ENCODE data around the gene MRPL53. TPM values are rescaled to one million over a fixed set of nuclear protein-coding genes. Genes with fewer than 3 reads are reported as not detected.
"Not testable (repeated sequence)": the region's sequence is repeated elsewhere in the genome, so short reads cannot be mapped to it uniquely, and the experiment has no call there.

Gene MRPL53
- total RNA-seq, 2 donors from 2014 or later: 50.9 to 62.7 TPM

DNA sequence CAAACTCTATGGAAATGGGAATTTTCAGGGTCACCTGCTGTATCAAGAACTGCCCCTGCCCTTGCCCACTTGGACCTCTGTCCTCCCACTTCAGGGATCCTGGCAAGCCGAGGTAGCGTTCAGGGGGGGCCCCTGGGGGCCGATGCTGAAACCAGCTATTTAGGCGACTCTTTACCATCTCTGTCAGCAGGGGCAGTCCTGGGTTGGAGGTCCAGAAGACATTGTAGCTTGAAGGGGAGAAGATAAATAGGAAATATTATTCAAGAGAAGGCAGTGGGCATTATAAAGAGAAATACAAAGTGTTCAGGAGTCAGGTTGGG, 9.7 kb downstream of the MRPL53 start:
- no peaks in the 10 kb centered on the region for H3K27me3 Mint-ChIP-seq (ENCODE audit: insufficient read depth)
- H3K27ac Mint-ChIP-seq: no peak overlapping the region
- H3K4me1 ChIP-seq (ENCODE audit: control insufficient read depth, insufficient read depth, low read length): no peaks in the 10 kb centered on the region
- no peaks in the 10 kb centered on the region for H3K9me3 ChIP-seq (ENCODE audit: control insufficient read depth, low read length)
- TF ChIP-seq, protein P1, sequence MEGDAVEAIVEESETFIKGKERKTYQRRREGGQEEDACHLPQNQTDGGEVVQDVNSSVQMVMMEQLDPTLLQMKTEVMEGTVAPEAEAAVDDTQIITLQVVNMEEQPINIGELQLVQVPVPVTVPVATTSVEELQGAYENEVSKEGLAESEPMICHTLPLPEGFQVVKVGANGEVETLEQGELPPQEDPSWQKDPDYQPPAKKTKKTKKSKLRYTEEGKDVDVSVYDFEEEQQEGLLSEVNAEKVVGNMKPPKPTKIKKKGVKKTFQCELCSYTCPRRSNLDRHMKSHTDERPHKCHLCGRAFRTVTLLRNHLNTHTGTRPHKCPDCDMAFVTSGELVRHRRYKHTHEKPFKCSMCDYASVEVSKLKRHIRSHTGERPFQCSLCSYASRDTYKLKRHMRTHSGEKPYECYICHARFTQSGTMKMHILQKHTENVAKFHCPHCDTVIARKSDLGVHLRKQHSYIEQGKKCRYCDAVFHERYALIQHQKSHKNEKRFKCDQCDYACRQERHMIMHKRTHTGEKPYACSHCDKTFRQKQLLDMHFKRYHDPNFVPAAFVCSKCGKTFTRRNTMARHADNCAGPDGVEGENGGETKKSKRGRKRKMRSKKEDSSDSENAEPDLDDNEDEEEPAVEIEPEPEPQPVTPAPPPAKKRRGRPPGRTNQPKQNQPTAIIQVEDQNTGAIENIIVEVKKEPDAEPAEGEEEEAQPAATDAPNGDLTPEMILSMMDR (conservative IDR thresholded peaks at IDR 0.05): no peak
- WGBS, 2 experiments (ENCODE audit: insufficient coverage in 1 of 2, insufficient read length in 1 of 2): 93% methylated on average over 4 of the region's 4 CpGs; no CpG with 5 or more reads in 1 of the 2 experiments
- DNase-seq: no peak
- peaks cover 27% of the 10 kb centered on the region for H3K36me3 Mint-ChIP-seq (ENCODE audit: low read depth)
- no peak overlapping the region for H3K4me3 ChIP-seq (ENCODE audit: low read length)
- H3K36me3 ChIP-seq (ENCODE audit: control insufficient read depth, insufficient read depth, low read length): peaks cover 28% of the 10 kb centered on the region
- H3K9ac ChIP-seq (ENCODE audit: extremely low read depth, low read length, poor library complexity, severe bottlenecking): no peak overlapping the region
- peak overlapping the region; percentile 93 for H3K4me3 Mint-ChIP-seq
- H3K27me3 ChIP-seq (ENCODE audit: control insufficient read depth, insufficient read depth, low read length, poor library complexity, severe bottlenecking): no peaks in the 10 kb centered on the region
- no peak overlapping the region for H3K27ac ChIP-seq (ENCODE audit: low read depth, low read length)
- peaks cover 10% of the 10 kb centered on the region for H3K4me1 Mint-ChIP-seq
- H3K9me3 Mint-ChIP-seq: no peaks in the 10 kb centered on the region

GRCh38 chr2:74462054-74462785, 10.3 kb downstream of the MRPL53 start:
- H3K27me3 ChIP-seq (ENCODE audit: control insufficient read depth, insufficient read depth, low read length, poor library complexity, severe bottlenecking): no peaks in the 10 kb centered on the region
- no peak overlapping the region for H3K27ac ChIP-seq (ENCODE audit: low read depth, low read length)
- Mint-ChIP-seq H3K27me3 (ENCODE audit: insufficient read depth) (no peaks in the 10 kb centered on the region), H3K4me3 (no peak overlapping the region), H3K27ac (no peak overlapping the region), H3K9me3 (no peaks in the 10 kb centered on the region), H3K4me1 (peaks cover 11% of the 10 kb centered on the region), H3K36me3 (ENCODE audit: low read depth) (peaks cover 27% of the 10 kb centered on the region)
- no peaks in the 10 kb centered on the region for H3K4me1 ChIP-seq (ENCODE audit: control insufficient read depth, insufficient read depth, low read length)
- TF ChIP-seq, protein P1 (conservative IDR thresholded peaks at IDR 0.05): no peak
- WGBS, 2 experiments (ENCODE audit: insufficient coverage in 1 of 2, insufficient read length in 1 of 2): 94 to 96% methylated on average over 13 to 20 of the region's 20 CpGs
- H3K9me3 ChIP-seq (ENCODE audit: control insufficient read depth, low read length): no peaks in the 10 kb centered on the region
- H3K36me3 ChIP-seq (ENCODE audit: control insufficient read depth, insufficient read depth, low read length): peaks cover 28% of the 10 kb centered on the region
- no peak for DNase-seq
- no peak overlapping the region for H3K9ac ChIP-seq (ENCODE audit: extremely low read depth, low read length, poor library complexity, severe bottlenecking)
- H3K4me3 ChIP-seq (ENCODE audit: low read length): no peak overlapping the region

GRCh38 chr2:74461187-74462053, 11.1 kb downstream of the MRPL53 start:
- H3K27ac ChIP-seq (ENCODE audit: low read depth, low read length): no peak overlapping the region
- peak; percentile 86 for DNase-seq
- peak overlapping the region; percentile 35 for H3K27ac Mint-ChIP-seq
- H3K9me3 Mint-ChIP-seq: no peaks in the 10 kb centered on the region
- H3K36me3 ChIP-seq (ENCODE audit: control insufficient read depth, insufficient read depth, low read length): peaks cover 28% of the 10 kb centered on the region
- no peaks in the 10 kb centered on the region for H3K4me1 ChIP-seq (ENCODE audit: control insufficient read depth, insufficient read depth, low read length)
- no peaks in the 10 kb centered on the region for H3K27me3 ChIP-seq (ENCODE audit: control insufficient read depth, insufficient read depth, low read length, poor library complexity, severe bottlenecking)
- no peaks in the 10 kb centered on the region for H3K9me3 ChIP-seq (ENCODE audit: control insufficient read depth, low read length)
- H3K27me3 Mint-ChIP-seq (ENCODE audit: insufficient read depth): no peaks in the 10 kb centered on the region
- no peak overlapping the region for H3K4me3 Mint-ChIP-seq
- H3K9ac ChIP-seq (ENCODE audit: extremely low read depth, low read length, poor library complexity, severe bottlenecking): no peak overlapping the region
- 92 to 96% methylated on average over 25 to 27 of the region's 27 CpGs for WGBS, 2 experiments (ENCODE audit: insufficient coverage in 1 of 2, insufficient read length in 1 of 2)
- TF ChIP-seq, protein P1 (conservative IDR thresholded peaks at IDR 0.05): peak; percentile 67
- peaks cover 19% of the 10 kb centered on the region for H3K4me1 Mint-ChIP-seq
- H3K36me3 Mint-ChIP-seq (ENCODE audit: low read depth): peaks cover 27% of the 10 kb centered on the region
- H3K4me3 ChIP-seq (ENCODE audit: low read length): no peak overlapping the region

GRCh38 chr2:74460187-74460586, 12.3 kb downstream of the MRPL53 start:
- H3K9me3 Mint-ChIP-seq; H3K4me1 ChIP-seq (ENCODE audit: control insufficient read depth, insufficient read depth, low read length); H3K9ac ChIP-seq (ENCODE audit: extremely low read depth, low read length, poor library complexity, severe bottlenecking); H3K27ac Mint-ChIP-seq; H3K4me3 Mint-ChIP-seq; H3K27ac ChIP-seq (ENCODE audit: low read depth, low read length); H3K9me3 ChIP-seq (ENCODE audit: control insufficient read depth, low read length); H3K4me3 ChIP-seq (ENCODE audit: low read length); DNase-seq; H3K27me3 ChIP-seq (ENCODE audit: control insufficient read depth, insufficient read depth, low read length, poor library complexity, severe bottlenecking); H3K27me3 Mint-ChIP-seq (ENCODE audit: insufficient read depth): not testable (repeated sequence)
- peaks cover 27% of the 10 kb centered on the region for H3K36me3 Mint-ChIP-seq (ENCODE audit: low read depth)
- WGBS, 2 experiments (ENCODE audit: insufficient coverage in 1 of 2, insufficient read length in 1 of 2): 96 to 100% methylated on average over 1 to 10 of the region's 10 CpGs
- peaks cover 29% of the 10 kb centered on the region for H3K4me1 Mint-ChIP-seq
- H3K36me3 ChIP-seq (ENCODE audit: control insufficient read depth, insufficient read depth, low read length): peaks cover 28% of the 10 kb centered on the region

All from endodermal cell (in vitro differentiated cells).